Nucleus accumbens (tissue), 56 donors: ENCODE data around the gene SRD5A1.

Experiments used
- DNase-seq, 56 donors: peaks; one replicate each; lab custom pipeline; 2025; lab: John Stamatoyannopoulos, UW

Gene SRD5A1

GRCh38 chr5:6680922-6681321 lies 47.7 kb downstream of the SRD5A1 start:
- DNase-seq, result no peak

DNA sequence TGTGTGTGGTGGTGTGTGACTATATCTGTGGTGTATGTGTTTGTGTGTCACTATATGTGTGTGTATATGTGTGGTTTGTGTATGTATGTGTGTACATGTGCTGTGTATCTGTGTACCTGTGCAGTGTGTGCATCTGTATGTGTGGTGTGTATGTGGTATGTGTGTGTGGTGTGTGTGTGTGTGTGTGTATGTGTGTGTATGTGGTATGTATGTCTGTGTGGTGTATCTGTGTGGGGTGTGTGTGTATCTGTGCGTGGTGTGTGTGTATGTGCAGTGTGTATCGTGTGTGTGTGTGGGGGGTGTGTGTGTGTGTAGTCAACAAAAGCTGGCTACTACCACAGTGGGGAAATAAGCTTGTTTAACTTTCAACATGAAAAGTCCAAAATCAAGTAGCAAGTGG lies 48.4 kb downstream of the SRD5A1 start:
- DNase-seq, result no peak

DNA sequence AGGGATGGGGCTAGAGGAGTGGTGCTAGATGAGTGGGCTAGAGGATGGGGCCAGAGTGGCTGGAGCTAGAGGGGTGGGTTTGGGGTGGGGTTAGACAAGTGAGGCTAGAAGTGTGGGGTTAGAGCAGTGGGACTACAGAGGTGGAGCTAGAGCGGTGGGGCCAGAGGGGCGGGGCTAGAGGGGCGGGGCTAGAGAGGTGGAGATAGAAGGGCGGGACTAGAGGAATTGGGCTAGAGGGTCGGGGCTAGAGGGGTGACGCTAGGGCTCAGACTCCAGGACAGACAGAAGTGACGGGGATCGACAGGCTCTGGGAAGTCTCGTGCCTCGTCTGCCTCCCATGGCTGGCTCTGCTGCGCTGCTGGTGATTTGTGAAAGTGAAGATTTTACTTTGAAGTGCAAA lies 49.0 kb downstream of the SRD5A1 start:
- no peak for DNase-seq

- DNase-seq, result no peak
These were observed 50.0 kb downstream of the SRD5A1 start for GRCh38 chr5:6683241-6683640.

DNA sequence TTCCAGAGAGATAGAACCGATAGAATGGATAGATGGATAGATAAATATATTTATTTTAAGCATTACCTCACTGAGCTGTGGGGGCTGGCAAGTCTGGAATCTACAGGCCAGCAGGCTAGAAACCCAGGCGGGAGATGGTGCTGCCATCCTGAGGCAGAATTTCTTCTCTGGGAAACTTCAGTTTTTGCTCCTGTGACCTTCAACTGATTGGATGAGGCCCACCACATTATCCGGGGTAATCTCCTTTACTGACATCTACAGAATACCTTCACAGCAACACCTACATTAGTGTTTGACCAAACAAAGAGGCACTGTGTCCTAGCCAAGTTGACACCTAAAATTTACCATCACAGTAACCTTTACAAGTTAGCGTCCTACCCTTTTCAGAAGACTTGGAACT lies 50.8 kb downstream of the SRD5A1 start:
- no peak for DNase-seq

DNA sequence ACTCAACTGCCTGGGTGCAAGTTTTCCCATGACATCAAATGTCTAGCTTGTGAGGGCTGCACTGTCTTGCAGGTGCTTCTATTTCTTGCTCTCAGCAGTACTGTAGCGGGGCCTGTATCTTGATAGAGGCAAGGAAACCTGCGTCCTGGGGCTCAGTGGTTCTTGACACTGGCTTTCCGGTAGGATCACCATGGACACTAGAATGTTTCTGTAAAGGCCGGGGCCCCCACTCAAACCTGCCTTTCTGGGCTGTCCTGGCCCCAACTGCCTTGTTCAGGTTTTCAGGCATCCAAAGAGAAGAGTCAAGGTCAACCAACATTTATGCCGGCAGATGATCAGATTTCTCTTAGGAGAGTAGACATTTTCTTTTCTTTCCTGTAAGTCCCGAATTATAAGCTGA lies 53.3 kb downstream of the SRD5A1 start:
- no peak for DNase-seq

DNA sequence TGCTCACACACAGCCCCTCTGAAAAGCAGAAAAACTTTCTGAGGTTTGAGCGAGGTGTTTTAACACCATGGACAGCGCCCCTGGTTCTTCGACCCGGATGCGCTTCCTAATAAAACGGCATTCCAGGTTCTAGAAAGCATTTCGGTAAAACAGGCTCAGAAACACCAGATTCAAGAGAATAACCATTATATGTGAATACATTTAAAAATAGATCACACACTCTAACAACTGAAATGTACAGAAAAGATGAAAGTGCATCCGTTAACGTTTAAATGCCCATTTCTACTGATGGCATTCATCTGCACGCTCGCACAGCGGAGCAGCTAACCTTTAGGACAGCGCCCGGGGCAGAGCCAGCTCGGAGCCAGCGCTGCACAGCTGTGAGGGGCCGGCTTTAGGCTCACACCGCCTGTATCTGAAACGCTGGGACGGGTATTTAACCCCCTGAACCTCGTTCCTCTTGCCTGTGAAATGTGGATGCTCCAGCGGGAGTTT lies 53.7 kb downstream of the SRD5A1 start:
- DNase-seq, result no peak

- DNase-seq, result no peak
These were observed 54.3 kb downstream of the SRD5A1 start for GRCh38 chr5:6687505-6687904.

DNA sequence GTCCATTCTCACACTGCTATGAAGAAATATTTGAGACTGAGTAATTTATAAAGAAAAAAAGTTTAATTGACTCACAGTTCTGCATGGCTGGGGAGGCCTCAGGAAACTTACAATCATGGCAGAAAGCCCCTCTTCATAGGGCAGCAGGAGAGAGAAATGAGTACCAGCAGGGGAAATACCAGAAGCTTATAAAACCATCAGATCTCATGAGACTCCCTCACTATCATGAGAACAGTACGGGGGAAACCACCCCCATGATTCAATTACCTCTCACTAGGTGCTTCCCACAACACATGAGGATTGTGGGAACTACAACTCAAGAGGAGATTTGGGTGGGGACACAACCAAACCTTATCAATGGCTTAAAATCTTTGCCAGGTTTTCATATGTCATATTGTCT lies 59.7 kb downstream of the SRD5A1 start:
- DNase-seq, result no peak

- no peak for DNase-seq
These were observed 65.5 kb downstream of the SRD5A1 start for GRCh38 chr5:6698696-6699095.

DNA sequence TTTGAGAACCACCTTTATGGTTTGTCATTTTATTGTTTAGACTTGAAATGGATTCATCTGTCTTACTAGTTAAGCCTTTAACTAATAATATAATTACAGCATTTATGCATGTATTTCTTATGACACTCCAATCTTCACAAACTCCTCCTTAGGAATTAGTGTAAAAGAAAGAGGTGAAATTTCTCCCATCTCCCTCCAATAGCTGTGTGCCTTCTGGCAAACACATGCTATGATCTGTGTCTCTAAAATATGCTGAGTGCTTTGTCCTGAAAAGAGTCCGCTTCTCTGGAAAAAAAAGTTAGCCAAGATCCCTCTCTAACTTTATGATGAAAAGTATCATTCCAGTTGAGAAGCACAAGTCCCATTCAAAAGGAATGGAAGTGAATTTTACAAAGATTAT lies 66.1 kb downstream of the SRD5A1 start:
- DNase-seq, result no peak

DNA sequence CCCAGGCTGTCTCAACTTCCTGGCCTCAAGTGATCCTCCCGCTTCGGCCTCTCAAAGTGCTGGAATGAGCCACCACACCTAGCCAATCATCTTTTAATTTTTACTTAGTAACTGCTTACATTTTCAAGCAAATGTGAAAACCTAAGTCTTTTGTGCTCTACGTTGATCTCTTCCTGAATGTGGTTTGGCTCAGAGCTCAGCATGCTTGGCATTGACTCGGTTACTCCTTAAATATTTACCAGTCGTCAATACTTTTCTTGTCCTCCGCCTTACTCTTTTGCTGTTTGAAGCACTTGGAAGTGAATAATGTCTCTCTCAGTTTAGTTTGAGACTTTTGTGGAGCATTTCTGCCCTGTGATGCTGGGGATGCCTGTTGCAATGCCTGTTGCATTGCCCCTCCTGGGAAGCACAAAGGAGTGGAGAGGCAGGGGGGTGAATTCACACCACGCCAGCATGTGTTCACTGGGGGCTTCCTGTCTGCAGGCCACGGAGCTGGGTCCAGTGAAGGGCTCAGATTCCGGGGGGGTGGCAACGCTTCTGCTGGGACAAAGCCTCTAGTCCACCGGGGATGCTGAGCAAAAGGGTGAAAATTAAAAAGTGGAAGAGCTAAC lies 66.9 kb downstream of the SRD5A1 start:
- DNase-seq, result no peak

GRCh38 chr5:6700685-6701355 lies 67.6 kb downstream of the SRD5A1 start:
- no peak for DNase-seq

GRCh38 chr5:6701491-6701890 lies 68.3 kb downstream of the SRD5A1 start:
- DNase-seq, result peak in 6 of 56 donors; percentile 16 to 43 (median 28)

- DNase-seq, result no peak
These were observed 69.4 kb downstream of the SRD5A1 start for GRCh38 chr5:6702633-6703032.

- no peak for DNase-seq
These were observed 70.6 kb downstream of the SRD5A1 start for GRCh38 chr5:6703806-6704205.

GRCh38 chr5:6704361-6704851 lies 71.2 kb downstream of the SRD5A1 start:
- peak in 13 of 56 donors; percentile 13 to 64 (median 31) for DNase-seq

DNA sequence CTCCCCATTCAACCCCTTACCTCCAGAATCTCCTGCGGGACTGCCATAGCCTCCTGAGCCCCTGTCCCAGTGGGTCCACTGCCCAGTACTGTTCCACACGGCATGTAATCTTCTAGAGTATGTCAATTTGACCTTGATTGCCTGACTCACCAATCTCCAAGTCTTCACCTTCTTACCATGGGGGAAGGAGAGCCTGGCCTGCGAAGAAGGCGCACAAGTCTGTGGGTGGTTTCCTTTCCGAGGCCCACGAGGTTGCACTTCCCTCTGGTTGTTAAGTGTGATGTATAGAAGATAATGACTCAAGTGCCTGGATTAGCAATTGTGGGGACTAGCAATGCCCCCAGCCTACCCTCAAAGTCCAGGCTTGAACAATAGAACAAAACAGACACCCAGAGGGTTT lies 71.8 kb downstream of the SRD5A1 start:
- DNase-seq, result no peak

DNA sequence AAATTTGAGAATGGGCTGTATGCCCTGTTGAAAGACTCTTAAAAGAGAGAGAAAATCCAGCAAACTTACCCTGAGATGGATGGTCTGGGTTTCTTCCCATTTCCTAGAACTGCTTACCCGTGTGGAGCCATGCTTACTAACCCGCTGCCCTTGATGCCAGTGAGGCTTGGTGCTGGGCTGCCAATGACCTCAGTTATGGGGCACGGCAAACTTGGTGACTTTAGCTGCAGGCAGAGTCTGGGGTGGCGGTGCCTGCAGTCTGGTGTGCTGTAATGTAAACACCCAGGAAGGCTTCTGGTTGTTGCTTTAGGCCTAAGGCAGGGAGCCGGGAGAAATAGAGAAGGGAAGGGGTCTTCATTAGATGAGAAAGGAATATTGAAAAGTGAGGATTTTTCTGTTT lies 72.7 kb downstream of the SRD5A1 start:
- DNase-seq, result no peak

DNA sequence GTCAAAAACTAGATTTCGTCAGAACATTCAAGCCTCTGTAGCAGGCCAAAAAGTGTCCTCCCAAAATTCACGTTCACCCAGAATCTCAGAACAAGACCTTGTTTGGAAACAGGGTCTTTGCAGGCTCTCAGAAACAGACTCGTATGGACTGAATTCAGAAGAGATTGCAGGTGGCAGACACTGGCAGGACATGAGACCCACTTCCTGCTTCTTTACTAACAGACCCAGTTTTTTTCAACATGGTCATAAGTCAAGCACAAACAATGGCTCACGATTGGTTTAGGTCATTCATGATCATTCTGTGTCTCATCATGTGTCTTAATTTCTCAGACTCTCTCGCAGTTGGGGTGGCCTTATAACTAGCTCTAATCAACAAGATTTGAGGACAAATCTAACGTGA lies 74.6 kb downstream of the SRD5A1 start:
- no peak for DNase-seq

GRCh38 chr5:6708814-6709213 lies 75.6 kb downstream of the SRD5A1 start:
- no peak for DNase-seq

- no peak for DNase-seq
These were observed 76.8 kb downstream of the SRD5A1 start for GRCh38 chr5:6710070-6710469.
